Measurements from ENCODE around the gene SEC61G. TPM values are rescaled to one million over a fixed set of nuclear protein-coding genes. Genes with fewer than 3 reads are reported as not detected.

Gene SEC61G
- total and polyA plus RNA-seq, 2 donors from 2014 or later: 95.3 to 277 TPM

DNA sequence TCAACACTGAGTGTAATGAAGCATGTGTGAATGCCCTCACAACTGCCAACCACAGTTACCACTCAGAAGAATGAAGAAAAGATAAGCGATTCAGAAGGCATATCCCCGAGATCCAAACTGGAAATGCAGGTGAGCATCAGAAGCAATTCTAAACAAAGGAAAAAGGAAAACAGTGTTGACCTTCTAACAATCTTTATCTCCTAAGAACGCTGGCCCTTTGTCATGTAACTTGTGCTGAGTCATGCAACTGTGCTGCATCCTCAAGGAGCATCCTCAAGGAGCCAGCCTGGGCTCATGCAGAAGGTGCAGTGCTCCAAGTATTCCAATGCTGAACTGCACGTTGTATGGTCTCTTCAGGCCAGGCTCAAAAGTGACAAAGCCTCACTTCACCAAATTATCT is 30.6 kb downstream of the SEC61G start:
- no peak overlapping the region for H3K4me3 ChIP-seq (ENCODE audit: low read length in 3 of 3)
- no peak for FAIRE-seq
- H3K9ac ChIP-seq (ENCODE audit: low read length in 3 of 3): no peak overlapping the region
- no peak overlapping the region for H3K27ac ChIP-seq (ENCODE audit: low read depth in 2 of 2, low read length in 2 of 2)
- intact Hi-C loops (cut with DNase I): no loop called here
- H3K4me1 ChIP-seq (ENCODE audit: control insufficient read depth in 2 of 3, insufficient read depth in 2 of 3, low read depth in 1 of 3, low read length in 3 of 3): no peaks in the 10 kb centered on the region
- no peak for DNase-seq
- no peaks in the 10 kb centered on the region for H3K36me3 ChIP-seq (ENCODE audit: control insufficient read depth in 2 of 3, insufficient read depth in 3 of 3, low read length in 3 of 3)
- peaks cover 0 to 3% (median 0%) of the 10 kb centered on the region in 3 donors for H3K9me3 ChIP-seq (ENCODE audit: control insufficient read depth in 2 of 3, insufficient read depth in 1 of 3, low read length in 3 of 3)
- no peaks in the 10 kb centered on the region for H3K27me3 ChIP-seq (ENCODE audit: control insufficient read depth, insufficient read depth, low read length)
- TF ChIP-seq, protein P1, sequence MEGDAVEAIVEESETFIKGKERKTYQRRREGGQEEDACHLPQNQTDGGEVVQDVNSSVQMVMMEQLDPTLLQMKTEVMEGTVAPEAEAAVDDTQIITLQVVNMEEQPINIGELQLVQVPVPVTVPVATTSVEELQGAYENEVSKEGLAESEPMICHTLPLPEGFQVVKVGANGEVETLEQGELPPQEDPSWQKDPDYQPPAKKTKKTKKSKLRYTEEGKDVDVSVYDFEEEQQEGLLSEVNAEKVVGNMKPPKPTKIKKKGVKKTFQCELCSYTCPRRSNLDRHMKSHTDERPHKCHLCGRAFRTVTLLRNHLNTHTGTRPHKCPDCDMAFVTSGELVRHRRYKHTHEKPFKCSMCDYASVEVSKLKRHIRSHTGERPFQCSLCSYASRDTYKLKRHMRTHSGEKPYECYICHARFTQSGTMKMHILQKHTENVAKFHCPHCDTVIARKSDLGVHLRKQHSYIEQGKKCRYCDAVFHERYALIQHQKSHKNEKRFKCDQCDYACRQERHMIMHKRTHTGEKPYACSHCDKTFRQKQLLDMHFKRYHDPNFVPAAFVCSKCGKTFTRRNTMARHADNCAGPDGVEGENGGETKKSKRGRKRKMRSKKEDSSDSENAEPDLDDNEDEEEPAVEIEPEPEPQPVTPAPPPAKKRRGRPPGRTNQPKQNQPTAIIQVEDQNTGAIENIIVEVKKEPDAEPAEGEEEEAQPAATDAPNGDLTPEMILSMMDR (IDR thresholded peaks at IDR 0.05; ENCODE audit: borderline replicate concordance, extremely low read depth, insufficient read depth): no peak

DNA sequence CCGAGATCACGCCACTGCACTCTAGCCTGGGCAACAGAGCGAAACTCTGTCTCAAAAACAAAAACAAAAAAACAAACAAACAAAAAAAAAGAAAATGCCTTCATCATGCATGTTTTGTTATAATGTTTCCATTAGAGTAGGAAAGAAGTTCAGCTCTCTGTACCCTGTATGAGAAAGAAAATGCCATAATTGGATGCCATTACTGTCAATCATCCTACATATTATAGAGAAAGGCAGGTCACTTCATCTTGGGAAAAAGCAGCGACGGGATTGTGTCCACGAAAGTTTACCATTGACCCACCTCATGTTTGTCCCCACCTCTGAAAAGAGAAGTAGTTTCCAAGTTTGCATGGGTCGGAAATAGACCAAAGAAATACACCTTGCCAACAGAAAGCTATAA is 33.8 kb downstream of the SEC61G start:
- H3K27ac ChIP-seq (ENCODE audit: low read depth in 2 of 2, low read length in 2 of 2): no peak overlapping the region
- intact Hi-C loops (cut with DNase I): no loop called here
- H3K36me3 ChIP-seq (ENCODE audit: control insufficient read depth in 2 of 3, insufficient read depth in 3 of 3, low read length in 3 of 3): no peaks in the 10 kb centered on the region
- H3K9me3 ChIP-seq (ENCODE audit: control insufficient read depth in 2 of 3, insufficient read depth in 1 of 3, low read length in 3 of 3): no peaks in the 10 kb centered on the region
- H3K9ac ChIP-seq (ENCODE audit: low read length in 3 of 3): no peak overlapping the region
- TF ChIP-seq, protein P1 (IDR thresholded peaks at IDR 0.05; ENCODE audit: borderline replicate concordance, extremely low read depth, insufficient read depth): no peak
- FAIRE-seq (no peak), DNase-seq (no peak)
- H3K4me3 ChIP-seq (ENCODE audit: low read length in 3 of 3): no peak overlapping the region
- H3K4me1 ChIP-seq (ENCODE audit: control insufficient read depth in 2 of 3, insufficient read depth in 2 of 3, low read depth in 1 of 3, low read length in 3 of 3): no peaks in the 10 kb centered on the region
- H3K27me3 ChIP-seq (ENCODE audit: control insufficient read depth, insufficient read depth, low read length): no peaks in the 10 kb centered on the region

DNA sequence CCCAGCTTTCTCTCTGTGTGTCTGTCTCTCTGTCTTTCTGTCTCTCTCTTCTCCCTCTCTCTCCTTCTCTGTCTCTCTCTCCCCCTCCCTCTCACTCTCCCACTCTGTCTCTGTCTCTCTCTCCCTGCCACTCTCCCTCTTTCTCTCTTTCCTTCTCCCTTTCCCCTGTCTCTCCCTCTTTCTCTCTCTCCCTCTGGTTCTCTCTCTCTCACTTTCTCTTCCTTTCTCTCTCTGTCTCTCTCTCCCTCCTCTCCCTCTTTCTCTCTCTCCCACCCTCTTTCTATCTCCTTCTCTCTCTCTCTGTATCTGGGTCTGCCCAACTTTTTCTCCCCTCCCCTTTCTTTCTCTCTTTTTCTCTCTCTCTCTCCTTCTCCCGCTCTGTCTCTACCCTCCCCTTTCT is 36.5 kb downstream of the SEC61G start:
- DNase-seq: no peak
- Histone ChIP-seq H3K27me3 (ENCODE audit: control insufficient read depth, insufficient read depth, low read length) (no peaks in the 10 kb centered on the region), H3K4me3 (ENCODE audit: low read length in 3 of 3) (no peak overlapping the region), H3K36me3 (ENCODE audit: control insufficient read depth in 2 of 3, insufficient read depth in 3 of 3, low read length in 3 of 3) (no peaks in the 10 kb centered on the region), H3K9ac (ENCODE audit: low read length in 3 of 3) (no peak overlapping the region), H3K27ac (ENCODE audit: low read depth in 2 of 2, low read length in 2 of 2) (no peak overlapping the region), H3K9me3 (ENCODE audit: control insufficient read depth in 2 of 3, insufficient read depth in 1 of 3, low read length in 3 of 3) (no peaks in the 10 kb centered on the region), H3K4me1 (ENCODE audit: control insufficient read depth in 2 of 3, insufficient read depth in 2 of 3, low read depth in 1 of 3, low read length in 3 of 3) (no peaks in the 10 kb centered on the region)
- intact Hi-C loops (cut with DNase I): no loop called here
- no peak for FAIRE-seq
- TF ChIP-seq, protein P1 (IDR thresholded peaks at IDR 0.05; ENCODE audit: borderline replicate concordance, extremely low read depth, insufficient read depth): no peak

DNA sequence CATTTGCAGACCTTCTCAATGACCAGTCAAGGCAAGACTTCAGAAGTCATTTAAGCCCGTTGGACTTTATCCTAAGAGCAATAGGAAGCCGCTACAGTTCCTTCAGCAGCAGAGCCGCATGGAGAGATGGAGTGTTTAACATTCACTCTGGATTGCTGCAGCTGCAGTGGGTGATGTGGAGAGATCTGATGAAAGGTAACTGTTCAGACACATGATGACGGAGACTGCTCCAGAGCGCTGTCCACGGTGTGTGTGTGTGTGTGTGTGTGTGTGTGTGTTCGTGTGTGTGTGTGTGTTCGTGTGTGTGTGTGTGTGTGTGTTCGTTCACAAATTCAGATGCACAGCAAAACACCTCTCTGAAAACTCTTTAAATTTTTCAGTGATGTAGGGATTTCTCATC is 37.0 kb downstream of the SEC61G start:
- intact Hi-C loops (cut with DNase I): no loop called here

More for the DNA sequence above, 37.0 kb downstream of the SEC61G start:
- no peak overlapping the region for H3K27ac ChIP-seq (ENCODE audit: low read depth in 2 of 2, low read length in 2 of 2)
- TF ChIP-seq, protein P1 (IDR thresholded peaks at IDR 0.05; ENCODE audit: borderline replicate concordance, extremely low read depth, insufficient read depth): no peak
- H3K27me3 ChIP-seq (ENCODE audit: control insufficient read depth, insufficient read depth, low read length): no peaks in the 10 kb centered on the region
- DNase-seq: no peak
- no peaks in the 10 kb centered on the region for H3K36me3 ChIP-seq (ENCODE audit: control insufficient read depth in 2 of 3, insufficient read depth in 3 of 3, low read length in 3 of 3)
- H3K9me3 ChIP-seq (ENCODE audit: control insufficient read depth in 2 of 3, insufficient read depth in 1 of 3, low read length in 3 of 3): no peaks in the 10 kb centered on the region
- no peak overlapping the region for H3K4me3 ChIP-seq (ENCODE audit: low read length in 3 of 3)
- H3K9ac ChIP-seq (ENCODE audit: low read length in 3 of 3): no peak overlapping the region
- no peak for FAIRE-seq
- H3K4me1 ChIP-seq (ENCODE audit: control insufficient read depth in 2 of 3, insufficient read depth in 2 of 3, low read depth in 1 of 3, low read length in 3 of 3): no peaks in the 10 kb centered on the region
